Type B pancreatic cell (in vitro differentiated cells): ENCODE results near the gene CNKSR3. TPM values are rescaled to one million over a fixed set of nuclear protein-coding genes. Genes with fewer than 3 reads are reported as not detected.

Source experiments
- DNase-seq: peaks from one replicate; pipeline ENCODE4 v3.0.0; 2021; ENCODE audit warnings: mixed read lengths; ENCODE audit not compliant: unreplicated experiment; ENCODE audit errors: extremely low spot score
- H3K27ac Mint-ChIP-seq: 2 replicates; pipeline ENCODE4 v1.8.0; 2021; ENCODE audit warnings: mild to moderate bottlenecking, mixed read lengths
- H3K27me3 Mint-ChIP-seq: 2 replicates; pipeline ENCODE4 v1.8.0; 2021; ENCODE audit warnings: mixed read lengths
- H3K36me3 Mint-ChIP-seq: 2 replicates; pipeline ENCODE4 v1.8.0; 2021; ENCODE audit warnings: mixed read lengths
- H3K4me1 Mint-ChIP-seq: one replicate; pipeline ENCODE4 v1.8.0; 2021; ENCODE audit warnings: mixed read lengths; ENCODE audit not compliant: unreplicated experiment
- H3K4me3 Mint-ChIP-seq: 2 replicates; pipeline ENCODE4 v1.8.0; 2021; ENCODE audit warnings: mild to moderate bottlenecking, mixed read lengths
- H3K9me3 Mint-ChIP-seq: 2 replicates; pipeline ENCODE4 v1.8.0; 2021; ENCODE audit warnings: mixed read lengths
- long read RNA-seq: library from polyadenylated mRNA; unstranded; transcript quantifications from one replicate; pipeline ENCODE4 v2.0.0, GENCODE V29; 2020
- total RNA-seq: library from RNA; stranded (reverse); gene quantifications from 2 replicates; pipeline ENCODE4 v1.2.1, GENCODE V29; 2021; ENCODE audit warnings: low replicate concordance
- TF ChIP-seq, protein P1 (sequence below): fragments of 200-600 bp; sonication (generic); conservative IDR thresholded peaks from 2 replicates; pipeline ENCODE4 v1.5.0; 2021; ENCODE audit warnings: antibody characterized with exemption, mild to moderate bottlenecking

Gene CNKSR3
- 18.4 and 31.0 TPM in 2 replicates for total RNA-seq
- long read RNA-seq, full-length matches to known transcripts, result 3 of 11 reads
- long read RNA-seq, partial matches to known transcripts, result 6 of 11 reads
- long read RNA-seq, other reads (novel, unspliced or antisense), result 2 of 11 reads

DNA sequence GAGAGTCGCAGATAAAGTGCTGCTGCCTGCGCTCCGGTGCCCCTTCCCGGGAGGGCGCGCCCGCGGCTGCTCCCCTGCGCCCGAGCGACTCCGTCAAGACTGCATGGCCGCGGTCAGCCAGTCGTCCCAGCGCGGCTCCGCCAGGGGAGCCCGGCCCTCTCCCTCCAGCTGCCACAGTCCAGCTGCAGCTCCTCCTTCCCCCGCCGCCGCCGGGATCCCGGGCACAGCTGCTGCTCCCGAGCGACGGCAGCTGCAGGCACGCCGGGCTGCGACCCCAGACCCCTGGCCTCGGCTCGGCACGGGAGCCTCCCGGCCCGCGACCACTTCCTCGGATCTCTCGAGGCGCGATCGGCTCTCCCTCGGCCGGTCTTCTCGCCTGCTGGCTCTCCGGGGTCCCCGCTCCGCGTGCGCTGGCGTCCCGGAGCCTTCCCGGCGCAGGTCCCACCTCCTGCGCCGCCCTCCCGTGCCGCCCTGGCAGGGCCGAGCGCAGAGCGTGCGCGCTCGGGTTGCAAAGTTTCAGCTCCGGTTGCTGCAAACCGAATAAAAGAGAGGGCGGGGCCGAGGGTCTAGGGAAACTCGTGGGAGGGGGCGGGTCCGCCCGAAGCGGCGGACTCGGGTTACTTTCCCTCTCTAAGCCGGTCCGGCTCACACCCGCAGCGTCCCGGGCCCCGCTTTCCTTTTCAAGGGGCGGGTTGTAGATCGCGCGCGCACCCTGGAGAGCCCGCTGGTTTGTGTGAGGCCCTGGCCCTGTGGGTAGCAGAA, at the start of gene CNKSR3:
Gene CNKSR3, minus strand, starts transcription at position 542 of the 762 bp plus-strand sequence. CDS start 571 bp downstream, outside the sequence.
- peaks cover 20% of the 10 kb centered on the region for H3K36me3 Mint-ChIP-seq
- peaks cover 34% of the 10 kb centered on the region for H3K4me1 Mint-ChIP-seq
- TF ChIP-seq, protein P1, sequence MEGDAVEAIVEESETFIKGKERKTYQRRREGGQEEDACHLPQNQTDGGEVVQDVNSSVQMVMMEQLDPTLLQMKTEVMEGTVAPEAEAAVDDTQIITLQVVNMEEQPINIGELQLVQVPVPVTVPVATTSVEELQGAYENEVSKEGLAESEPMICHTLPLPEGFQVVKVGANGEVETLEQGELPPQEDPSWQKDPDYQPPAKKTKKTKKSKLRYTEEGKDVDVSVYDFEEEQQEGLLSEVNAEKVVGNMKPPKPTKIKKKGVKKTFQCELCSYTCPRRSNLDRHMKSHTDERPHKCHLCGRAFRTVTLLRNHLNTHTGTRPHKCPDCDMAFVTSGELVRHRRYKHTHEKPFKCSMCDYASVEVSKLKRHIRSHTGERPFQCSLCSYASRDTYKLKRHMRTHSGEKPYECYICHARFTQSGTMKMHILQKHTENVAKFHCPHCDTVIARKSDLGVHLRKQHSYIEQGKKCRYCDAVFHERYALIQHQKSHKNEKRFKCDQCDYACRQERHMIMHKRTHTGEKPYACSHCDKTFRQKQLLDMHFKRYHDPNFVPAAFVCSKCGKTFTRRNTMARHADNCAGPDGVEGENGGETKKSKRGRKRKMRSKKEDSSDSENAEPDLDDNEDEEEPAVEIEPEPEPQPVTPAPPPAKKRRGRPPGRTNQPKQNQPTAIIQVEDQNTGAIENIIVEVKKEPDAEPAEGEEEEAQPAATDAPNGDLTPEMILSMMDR, result peak; percentile 53
- DNase-seq, result peak; percentile 90
- peak within 1 kb of the TSS; percentile 95 for H3K4me3 Mint-ChIP-seq
- H3K9me3 Mint-ChIP-seq, result no peaks in the 10 kb centered on the region
- H3K27ac Mint-ChIP-seq, result peak within 1 kb of the TSS; percentile 93
- H3K27me3 Mint-ChIP-seq, result peaks cover 5% of the 10 kb centered on the region

DNA sequence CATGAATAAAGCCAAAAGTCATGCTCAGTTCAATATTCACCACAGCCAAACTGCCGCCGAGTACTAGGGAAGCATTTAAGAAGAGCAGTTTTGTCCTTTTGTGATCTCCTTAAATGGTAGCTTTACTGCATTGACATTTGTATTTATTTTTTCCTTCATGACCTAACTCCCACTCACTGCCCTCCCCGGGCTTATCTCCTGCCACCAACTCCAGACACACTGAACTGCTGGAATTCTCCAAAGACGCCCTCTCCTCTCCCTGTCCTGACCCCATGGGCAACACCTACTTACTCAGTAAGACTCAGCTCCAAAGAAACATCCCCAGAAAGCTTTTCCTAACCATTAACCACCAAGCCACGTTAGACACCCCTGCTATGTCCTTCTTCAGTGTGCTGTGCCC, 48.5 kb upstream of the CNKSR3 start:
- no peak for DNase-seq
- Mint-ChIP-seq H3K4me3 (no peak overlapping the region), H3K27me3 (peaks cover 3% of the 10 kb centered on the region), H3K27ac (no peak overlapping the region), H3K9me3 (no peaks in the 10 kb centered on the region), H3K4me1 (peaks cover 14% of the 10 kb centered on the region), H3K36me3 (no peaks in the 10 kb centered on the region)
- TF ChIP-seq, protein P1, result no peak

DNA sequence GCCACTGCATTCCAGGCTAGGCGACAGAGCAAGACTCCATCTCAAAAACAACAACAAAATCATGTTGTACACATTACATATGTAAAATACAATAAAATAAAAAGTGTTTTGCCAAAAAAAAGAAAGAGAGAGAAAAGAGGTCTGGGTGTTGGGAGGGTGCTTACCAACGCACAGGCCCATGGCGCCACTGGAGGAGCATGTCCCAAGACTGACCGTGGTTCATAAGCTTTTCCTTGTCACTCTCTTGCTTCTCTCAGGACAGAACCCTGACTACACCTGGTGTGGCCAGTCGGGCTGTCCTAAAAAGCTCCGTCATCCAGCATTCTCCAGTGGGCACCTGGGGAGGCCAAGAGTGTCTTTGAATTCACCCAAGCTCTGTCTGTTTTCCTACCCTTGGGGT, 48.0 kb upstream of the CNKSR3 start:
- H3K36me3 Mint-ChIP-seq, result no peaks in the 10 kb centered on the region
- DNase-seq, result no peak
- peaks cover 3% of the 10 kb centered on the region for H3K27me3 Mint-ChIP-seq
- TF ChIP-seq, protein P1, result no peak
- H3K4me3 Mint-ChIP-seq, result no peak overlapping the region
- H3K4me1 Mint-ChIP-seq, result peaks cover 14% of the 10 kb centered on the region
- H3K9me3 Mint-ChIP-seq, result no peaks in the 10 kb centered on the region
- no peak overlapping the region for H3K27ac Mint-ChIP-seq

DNA sequence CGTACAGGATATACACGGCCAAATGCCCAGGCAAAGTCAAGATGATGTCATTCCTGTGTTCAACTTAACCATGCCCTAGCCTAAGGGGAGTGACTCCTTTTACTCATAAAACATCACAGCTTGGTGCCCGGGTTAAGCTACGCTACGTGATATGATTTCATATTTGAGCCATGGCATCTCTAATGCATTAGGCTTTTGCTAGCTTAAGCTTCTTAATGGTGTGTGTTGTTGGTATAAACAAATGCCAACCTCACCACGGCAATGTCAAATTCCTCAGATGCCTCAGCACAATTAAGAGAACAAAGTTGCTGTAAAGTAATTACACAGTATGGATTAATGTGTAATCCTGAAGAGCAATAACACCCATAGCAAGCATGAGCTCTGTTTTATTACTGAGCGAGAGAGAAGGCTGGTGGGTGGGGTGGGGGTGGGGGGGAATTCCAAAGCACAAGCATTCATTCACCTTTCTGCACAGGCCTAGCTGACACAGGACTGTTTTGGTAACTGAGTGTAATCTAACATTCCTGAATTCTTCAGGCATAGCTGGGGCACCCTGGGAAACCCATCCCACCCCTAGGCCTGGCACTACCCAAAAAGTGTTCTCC, 44.7 kb upstream of the CNKSR3 start:
- no peak overlapping the region for H3K4me3 Mint-ChIP-seq
- peaks cover 3% of the 10 kb centered on the region for H3K27me3 Mint-ChIP-seq
- TF ChIP-seq, protein P1, result no peak
- no peaks in the 10 kb centered on the region for H3K36me3 Mint-ChIP-seq
- H3K9me3 Mint-ChIP-seq, result no peaks in the 10 kb centered on the region
- H3K27ac Mint-ChIP-seq, result peak overlapping the region; percentile 30
- DNase-seq, result no peak
- H3K4me1 Mint-ChIP-seq, result peaks cover 19% of the 10 kb centered on the region

DNA sequence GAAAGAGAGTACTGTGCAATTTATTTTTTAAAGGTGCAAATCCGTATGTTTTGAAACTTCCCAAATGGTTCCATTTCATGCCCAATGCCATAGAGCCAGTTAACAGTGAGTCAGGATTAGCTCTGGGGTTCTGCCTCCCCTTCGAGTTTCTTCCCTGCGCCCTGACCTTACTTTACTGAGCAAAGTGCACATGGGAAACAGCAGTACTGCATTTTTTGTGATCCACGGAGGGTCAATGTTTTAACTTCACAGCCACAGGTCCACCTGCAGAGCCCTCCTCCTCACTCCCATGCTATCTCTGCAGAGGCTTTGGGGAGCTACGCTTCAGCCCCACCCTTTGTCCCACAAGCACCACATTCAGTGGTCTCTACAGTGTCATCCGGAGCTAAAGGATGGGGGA, 44.0 kb upstream of the CNKSR3 start:
- TF ChIP-seq, protein P1, result no peak
- peaks cover 3% of the 10 kb centered on the region for H3K27me3 Mint-ChIP-seq
- peaks cover 19% of the 10 kb centered on the region for H3K4me1 Mint-ChIP-seq
- H3K36me3 Mint-ChIP-seq, result no peaks in the 10 kb centered on the region
- H3K9me3 Mint-ChIP-seq, result no peaks in the 10 kb centered on the region
- no peak for DNase-seq
- H3K4me3 Mint-ChIP-seq, result no peak overlapping the region
- peak overlapping the region; percentile 30 for H3K27ac Mint-ChIP-seq
